NT2/D1 (cell line): ENCODE data around the gene NOL3.

Experiments
- DNase-seq: peaks from one replicate; pipeline ENCODE4 v3.0.0-alpha.2; 2011; ENCODE audit warnings: low read depth, low spot score
- H3K27me3 ChIP-seq: 2 replicates; pipeline ENCODE4 v1.6.0; 2011; ENCODE audit warnings: mild to moderate bottlenecking; ENCODE audit not compliant: insufficient read length, insufficient read depth
- H3K36me3 ChIP-seq: 2 replicates; pipeline ENCODE4 v1.6.1; 2011; ENCODE audit warnings: mild to moderate bottlenecking, low read length, mixed read lengths; ENCODE audit not compliant: insufficient read depth, insufficient read length
- H3K4me1 ChIP-seq: 2 replicates; pipeline ENCODE4 v1.5.1; 2011; ENCODE audit not compliant: insufficient read depth, insufficient read length
- H3K4me3 ChIP-seq: 2 replicates; pipeline ENCODE4 v1.5.1; 2011; ENCODE audit warnings: low read depth; ENCODE audit not compliant: insufficient read length
- H3K9ac ChIP-seq: 2 replicates; pipeline ENCODE4 v1.6.0; 2011; ENCODE audit warnings: low read depth; ENCODE audit not compliant: insufficient read length
- H3K9me3 ChIP-seq: 2 replicates; pipeline ENCODE4 v1.5.1; 2011; ENCODE audit warnings: mild to moderate bottlenecking, low read length; ENCODE audit not compliant: insufficient read depth
- SUZ12 ChIP-seq: IDR thresholded peaks from 2 replicates; pipeline ENCODE4 v1.6.1; 2011; ENCODE audit not compliant: insufficient read length, insufficient read depth; ENCODE audit errors: extremely low read depth
- YY1 ChIP-seq: IDR thresholded peaks from 2 replicates; pipeline ENCODE4 v1.6.1; 2011; ENCODE audit not compliant: insufficient read length, insufficient read depth
- ZNF274 ChIP-seq: IDR thresholded peaks from 2 replicates; pipeline ENCODE4 v1.6.1; 2011; ENCODE audit warnings: mild to moderate bottlenecking, low read depth, low read length

Gene NOL3

DNA sequence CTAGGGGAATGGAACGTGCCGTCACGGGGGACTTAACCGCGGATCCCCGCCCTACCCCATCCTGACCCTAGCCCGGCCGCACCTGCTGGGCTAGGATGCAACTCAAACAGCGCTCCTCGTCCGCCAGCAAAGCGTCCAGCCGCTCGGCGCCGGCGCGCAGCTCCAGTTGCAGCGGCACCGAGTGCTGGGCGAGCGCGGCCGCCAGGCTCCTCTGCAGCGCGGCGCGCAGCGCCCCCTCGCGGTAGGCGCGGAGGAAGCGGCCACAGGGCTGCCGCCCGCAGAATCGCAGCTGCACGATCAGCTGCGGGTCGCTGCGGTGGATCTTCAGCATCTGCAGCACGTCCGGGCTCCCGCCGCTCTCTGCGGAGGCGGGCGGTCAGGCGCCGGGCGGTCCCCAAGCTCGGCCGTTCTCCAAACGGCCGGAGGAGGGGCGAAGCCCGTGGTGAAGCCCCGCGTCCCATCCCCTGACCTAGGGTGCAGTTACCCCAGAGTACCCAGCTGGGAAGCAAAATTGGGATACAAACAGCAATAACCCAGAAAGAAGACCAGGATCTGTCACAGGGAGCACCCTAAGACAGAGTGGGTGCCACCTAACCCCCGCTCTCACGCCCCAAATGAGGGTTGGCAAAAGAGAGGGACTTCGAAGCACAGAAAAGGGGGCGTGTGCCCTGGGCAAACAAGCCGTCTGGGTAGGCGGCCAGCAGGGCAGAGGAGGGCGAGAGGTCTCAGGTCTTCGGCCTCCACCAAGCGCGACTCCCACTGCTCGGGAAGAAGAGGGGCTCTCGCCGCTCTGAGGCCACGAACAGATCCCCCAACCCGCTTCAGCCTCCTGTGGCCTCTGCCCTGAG is 14.8 kb upstream of the NOL3 start:
- peak; percentile 55 for TF ChIP-seq SUZ12
- no peak for TF ChIP-seq ZNF274
- H3K9me3 ChIP-seq: no peaks in the 10 kb centered on the region
- peaks cover 83% of the 10 kb centered on the region for H3K27me3 ChIP-seq
- peak; percentile 71 for DNase-seq
- H3K4me1 ChIP-seq: peaks cover 13% of the 10 kb centered on the region
- H3K36me3 ChIP-seq: no peaks in the 10 kb centered on the region
- peak overlapping the region; percentile 26 for H3K4me3 ChIP-seq
- H3K9ac ChIP-seq: peak overlapping the region; percentile 57

DNA sequence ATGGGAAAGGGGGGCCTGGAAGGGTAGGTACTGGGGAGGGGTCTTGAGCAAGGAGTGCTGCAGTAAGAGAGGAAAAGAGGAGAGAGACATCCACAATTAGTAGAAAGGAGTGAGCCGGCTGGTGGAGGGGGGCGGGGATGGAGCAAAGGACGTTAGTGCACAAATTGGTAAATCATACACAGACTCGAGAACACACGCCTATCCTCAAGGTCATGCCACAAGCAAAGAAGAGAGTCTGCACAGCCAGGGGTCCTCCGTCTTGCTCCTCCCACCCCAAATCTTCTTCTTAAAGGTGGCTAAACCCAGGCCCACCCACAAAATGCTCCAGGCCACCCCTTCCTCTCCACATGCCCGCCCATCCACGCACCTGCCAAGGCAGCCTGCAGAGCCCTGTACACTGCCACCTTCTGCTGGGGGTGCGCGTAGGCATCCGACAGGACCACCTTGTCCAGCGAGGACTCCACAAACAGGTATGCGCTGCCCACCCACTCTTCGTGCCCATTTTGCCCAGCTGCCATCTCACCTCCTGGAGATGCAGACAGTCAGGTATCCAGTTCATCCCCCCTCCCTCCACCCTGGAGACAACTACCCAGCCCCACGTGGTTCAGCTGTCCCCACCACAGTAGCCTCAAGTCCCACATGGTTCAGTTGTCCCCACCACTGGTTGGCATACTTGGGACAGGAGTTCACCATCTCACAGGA is 14.0 kb upstream of the NOL3 start:
- Histone ChIP-seq H3K27me3 (peaks cover 90% of the 10 kb centered on the region), H3K36me3 (no peaks in the 10 kb centered on the region), H3K9ac (peak overlapping the region; percentile 57), H3K9me3 (no peaks in the 10 kb centered on the region), H3K4me3 (no peak overlapping the region), H3K4me1 (peaks cover 10% of the 10 kb centered on the region)
- TF ChIP-seq SUZ12 (no peak), YY1 (no peak), ZNF274 (no peak)
- no peak for DNase-seq

DNA sequence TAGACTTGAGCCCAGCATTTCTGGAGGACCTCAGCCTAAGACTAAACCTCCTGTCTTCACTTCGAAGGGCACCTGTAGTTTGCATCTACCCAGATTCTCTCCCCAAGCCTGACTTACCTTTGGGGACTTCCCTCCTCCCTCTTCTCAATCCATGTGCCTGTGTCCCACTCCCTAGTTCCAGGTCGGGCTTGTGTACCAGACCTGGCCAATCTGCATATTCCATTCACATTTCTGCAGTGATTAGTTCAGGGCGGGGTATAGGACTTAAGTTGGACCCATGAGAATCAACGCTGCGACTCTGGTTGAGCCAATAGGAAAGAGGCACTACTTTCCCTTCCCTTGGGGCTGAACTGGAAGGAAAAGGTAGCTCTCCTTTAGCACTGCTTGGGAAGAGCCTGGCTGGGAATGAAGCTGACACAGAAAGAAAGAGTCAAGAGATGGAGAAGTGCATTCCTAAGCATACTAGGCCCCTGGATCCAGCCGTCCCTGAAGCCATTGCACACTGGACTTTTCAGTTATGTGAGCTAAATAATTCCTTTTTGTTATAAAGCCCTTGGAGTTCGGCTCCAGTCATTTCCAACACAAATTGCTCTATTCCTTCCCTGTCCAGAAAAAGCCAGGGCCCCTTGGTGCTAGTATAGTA is 13.1 kb upstream of the NOL3 start:
- Histone ChIP-seq H3K27me3 (peaks cover 95% of the 10 kb centered on the region), H3K9ac (no peak overlapping the region), H3K36me3 (no peaks in the 10 kb centered on the region), H3K9me3 (no peaks in the 10 kb centered on the region), H3K4me3 (no peak overlapping the region), H3K4me1 (peaks cover 5% of the 10 kb centered on the region)
- no peak for DNase-seq
- TF ChIP-seq YY1 (no peak), SUZ12 (no peak), ZNF274 (no peak)

DNA sequence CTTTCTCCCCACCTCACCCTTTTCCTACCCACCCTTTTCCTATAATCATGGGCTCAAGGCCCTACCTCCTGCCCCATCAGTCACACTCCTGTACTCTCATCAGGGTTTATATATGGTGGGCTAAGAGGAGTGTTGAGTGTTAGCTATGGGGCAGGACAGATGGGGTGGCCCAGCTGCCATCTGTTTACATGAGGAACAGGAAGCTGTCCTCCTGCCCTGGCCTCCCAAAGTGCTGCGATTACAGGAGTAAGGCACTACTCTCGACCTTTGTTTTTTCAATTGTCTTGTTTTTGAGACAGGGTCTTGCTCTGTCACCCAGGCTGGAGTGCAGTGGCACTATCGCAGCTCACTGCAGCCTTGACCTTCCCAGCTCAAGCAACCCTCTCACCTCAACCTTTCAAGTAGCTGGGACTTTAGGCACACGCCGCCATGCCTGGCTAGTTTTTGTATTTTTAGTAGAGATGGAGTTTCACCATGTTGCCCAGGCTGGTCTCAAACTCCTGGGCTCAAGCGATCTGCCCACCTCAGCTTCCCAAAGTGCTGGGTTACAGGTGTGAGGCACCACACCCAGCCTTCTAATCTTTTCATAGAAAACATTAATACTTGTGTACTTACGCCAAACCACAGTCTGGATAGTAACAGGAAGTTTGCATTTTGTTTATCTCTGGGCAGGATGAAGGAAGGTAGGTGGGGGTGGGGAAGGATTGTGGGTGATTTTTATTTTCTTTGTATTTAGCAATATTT is 12.3 kb upstream of the NOL3 start:
- Histone ChIP-seq H3K4me1 (peaks cover 7% of the 10 kb centered on the region), H3K36me3 (no peaks in the 10 kb centered on the region), H3K4me3 (no peak overlapping the region), H3K27me3 (peaks cover 98% of the 10 kb centered on the region), H3K9me3 (no peaks in the 10 kb centered on the region), H3K9ac (no peak overlapping the region)
- no peak for TF ChIP-seq SUZ12
- no peak for TF ChIP-seq ZNF274
- TF ChIP-seq YY1: no peak
- DNase-seq: no peak

DNA sequence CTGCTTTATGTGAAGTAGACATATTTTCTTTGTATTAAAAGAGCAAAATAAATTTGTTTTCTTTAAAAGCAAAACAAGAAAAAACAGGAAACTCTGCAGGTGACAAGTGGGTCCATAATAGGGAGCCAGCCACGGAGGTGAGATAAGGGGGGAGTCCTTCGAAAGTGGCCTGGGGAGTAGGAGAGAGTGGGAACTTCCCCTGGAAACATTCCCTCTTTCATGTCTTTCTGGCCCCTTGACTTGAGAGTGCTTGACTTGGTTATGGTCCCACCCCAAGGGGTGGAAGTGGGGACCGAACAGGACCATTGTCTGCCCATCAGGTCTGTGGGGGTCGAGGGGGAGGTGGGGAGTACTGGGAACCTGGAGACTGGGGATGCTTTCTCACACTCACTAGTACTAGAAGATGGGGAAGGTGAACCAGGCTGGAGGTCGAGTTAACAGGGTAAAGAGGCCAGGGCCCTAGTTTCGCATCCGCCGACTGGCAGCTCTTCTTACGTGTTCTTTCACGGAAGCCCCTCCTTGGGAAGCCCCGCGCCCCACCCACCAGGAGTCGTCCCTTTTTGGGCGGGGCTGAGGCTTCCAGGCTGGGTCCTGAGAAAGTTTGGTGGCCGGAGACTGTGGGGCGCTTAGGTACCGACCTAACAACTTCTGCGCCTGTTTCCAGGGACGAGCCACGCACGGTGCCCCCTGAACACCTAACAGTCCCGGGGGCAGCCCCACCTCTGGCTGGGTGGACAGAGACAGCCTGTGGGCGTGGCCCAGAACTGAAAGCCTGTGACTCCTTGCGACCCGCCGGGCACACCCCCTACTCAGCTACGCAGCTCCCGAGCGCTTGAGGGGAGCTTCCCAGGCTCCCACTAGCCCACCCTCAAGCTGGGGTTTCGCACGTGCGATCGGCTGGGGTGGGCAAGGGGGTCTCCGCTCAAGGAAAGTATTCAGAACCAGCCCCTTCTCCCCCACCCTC is 11.4 kb upstream of the NOL3 start:
- Histone ChIP-seq H3K4me3 (peak overlapping the region; percentile 57), H3K27me3 (peaks cover 99% of the 10 kb centered on the region), H3K4me1 (peaks cover 14% of the 10 kb centered on the region), H3K36me3 (no peaks in the 10 kb centered on the region), H3K9me3 (no peaks in the 10 kb centered on the region), H3K9ac (peak overlapping the region; percentile 65)
- DNase-seq: no peak
- TF ChIP-seq SUZ12 (no peak), YY1 (no peak), ZNF274 (no peak)

DNA sequence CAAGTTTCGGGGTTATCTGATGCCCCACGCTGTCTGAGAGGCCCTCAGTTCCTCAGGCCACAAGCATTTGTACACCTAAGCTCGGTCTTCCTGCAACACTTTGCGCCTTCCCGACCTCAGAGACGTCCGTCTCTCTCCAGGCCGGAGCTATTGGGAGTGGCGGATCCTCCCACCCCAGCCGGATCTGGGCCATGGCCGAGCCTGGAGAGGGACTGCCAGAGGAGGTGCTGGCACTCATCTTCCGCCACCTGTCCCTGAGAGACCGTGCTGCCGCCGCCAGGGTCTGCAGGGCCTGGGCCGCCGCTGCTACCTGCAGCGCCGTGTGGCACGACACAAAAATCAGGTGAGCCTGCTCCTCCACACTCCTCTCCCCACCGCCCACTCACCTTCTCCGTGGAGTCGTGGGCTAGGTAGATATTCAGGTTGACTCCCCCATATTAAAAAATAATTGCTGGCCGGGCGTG is 8.7 kb upstream of the NOL3 start:
- no peak for TF ChIP-seq YY1
- no peak for TF ChIP-seq ZNF274
- no peak for TF ChIP-seq SUZ12
- Histone ChIP-seq H3K4me3 (no peak overlapping the region), H3K9ac (no peak overlapping the region), H3K4me1 (peaks cover 14% of the 10 kb centered on the region), H3K27me3 (peaks cover 98% of the 10 kb centered on the region), H3K36me3 (no peaks in the 10 kb centered on the region), H3K9me3 (no peaks in the 10 kb centered on the region)
- no peak for DNase-seq
